Endothelial cell of umbilical vein (primary cell): ENCODE data around the gene FOXP1. TPM values are rescaled to one million over a fixed set of nuclear protein-coding genes. Genes with fewer than 3 reads are reported as not detected.

Experiments
- BruUV-seq: library from RNA; stranded (reverse); fragments of 400-500 nt; replicated peaks from 2 replicates; lab custom pipeline; 2021; lab: Mats Ljungman, UMichigan
- CTCF ChIA-PET: fragments of 300-600, 350-600 bp; sonication (Branson Sonifier 250); formaldehyde crosslinking; loops from one replicate; lab custom pipeline; 2021; ENCODE audit warnings: antibody characterized with exemption, inconsistent platforms; lab: Charles Lee
- POLR2A ChIA-PET: fragments of 300-600, 350-600 bp; sonication (Branson Sonifier 250); formaldehyde crosslinking; loops from one replicate; lab custom pipeline; 2021; ENCODE audit warnings: antibody characterized with exemption, inconsistent platforms; lab: Charles Lee
- DNase-seq: peaks from one replicate; pipeline ENCODE4 v3.0.0-alpha.2; 2011; ENCODE audit warnings: low read depth, low spot score
- FAIRE-seq: peaks from 2 replicates; lab custom pipeline; 2011; peaks lifted over from hg19 to GRCh38; lab: Jason Lieb, UNC
- H2AFZ ChIP-seq: 2 replicates; pipeline ENCODE4 v1.6.0; 2012; ENCODE audit warnings: low read depth, low read length, control low read depth, inconsistent platforms
- H3K27ac ChIP-seq: 2 replicates; pipeline ENCODE4 v1.5.1; 2011; ENCODE audit warnings: low read depth, mild to moderate bottlenecking, control low read depth, low read length, moderate library complexity; ENCODE audit not compliant: insufficient read depth
- H3K27me3 ChIP-seq, 2 experiments: 2 replicates each; pipeline versions ENCODE4 v1.6.0 to v1.6.1; 2011; ENCODE audit warnings: low read length in 2 of 2, mixed read lengths in 1 of 2; ENCODE audit not compliant: control insufficient read depth in 2 of 2, insufficient read depth in 2 of 2
- H3K36me3 ChIP-seq, 2 experiments: 2 replicates in 1 of 2; 3 replicates in 1 of 2; pipeline ENCODE4 v1.5.1; 2011; ENCODE audit warnings: low read length in 2 of 2, mild to moderate bottlenecking in 1 of 2, moderate library complexity in 1 of 2; ENCODE audit not compliant: control insufficient read depth in 2 of 2, insufficient read depth in 2 of 2; ENCODE audit errors: extremely low read depth in 1 of 2
- H3K4me1 ChIP-seq: 3 replicates; pipeline ENCODE4 v1.5.1; 2011; ENCODE audit warnings: mild to moderate bottlenecking, low read length; ENCODE audit not compliant: control insufficient read depth, insufficient read depth; ENCODE audit errors: extremely low read depth
- H3K4me2 ChIP-seq: 2 replicates; pipeline ENCODE4 v1.6.1; 2011; ENCODE audit warnings: low read length, control low read depth, mixed read lengths; ENCODE audit not compliant: insufficient read depth
- H3K4me3 ChIP-seq, 3 experiments: fragments of 200-600 bp in 1 of 3; sonication (generic), shearing (Covaris generic) in 1 of 3; replicated peaks in 1 of 3; 2 replicates each; pipeline ENCODE4 v1.5.1; 2011 to 2016; ENCODE audit warnings: control low read depth in 3 of 3, low read length in 3 of 3, mild to moderate bottlenecking in 2 of 3, inconsistent platforms in 1 of 3, low read depth in 1 of 3, moderate library complexity in 1 of 3; ENCODE audit not compliant: insufficient read depth in 1 of 3
- H3K79me2 ChIP-seq: 2 replicates; pipeline ENCODE4 v1.6.0; 2012; ENCODE audit warnings: low read length, inconsistent platforms; ENCODE audit not compliant: control insufficient read depth, insufficient read depth
- H3K9ac ChIP-seq: replicated peaks from 2 replicates; pipeline ENCODE3; 2011; ENCODE audit warnings: low read length, control low read depth; ENCODE audit not compliant: insufficient read depth; ENCODE audit errors: extremely low read depth
- H3K9me1 ChIP-seq: replicated peaks from 3 replicates; pipeline ENCODE4 v1.6.0; 2011; ENCODE audit warnings: mild to moderate bottlenecking, low read length; ENCODE audit not compliant: control insufficient read depth, insufficient read depth; ENCODE audit errors: extremely low read depth
- H3K9me3 ChIP-seq: replicated peaks from 2 replicates; pipeline ENCODE4 v1.5.1; 2012; ENCODE audit warnings: low read length, inconsistent platforms; ENCODE audit not compliant: control insufficient read depth, insufficient read depth
- H4K20me1 ChIP-seq: replicated peaks from 2 replicates; pipeline ENCODE3; 2011; ENCODE audit warnings: mild to moderate bottlenecking, low read length; ENCODE audit not compliant: control insufficient read depth, insufficient read depth; ENCODE audit errors: extremely low read depth
- CTCF ChIP-seq, 2 donors: IDR thresholded peaks; 1 replicate in 1 of 2; 2 replicates in 1 of 2; pipeline ENCODE4 v1.5.1; 2011; ENCODE audit warnings: low read length in 2 of 2, mild to moderate bottlenecking in 2 of 2, moderate library complexity in 2 of 2, control low read depth in 1 of 2, inconsistent platforms in 1 of 2, low read depth in 1 of 2; ENCODE audit not compliant: insufficient read depth in 1 of 2; ENCODE audit errors: extremely low read depth in 1 of 2
- EZH2 ChIP-seq: IDR thresholded peaks from 2 replicates; pipeline ENCODE4 v1.6.1; 2012; ENCODE audit warnings: borderline replicate concordance, low read depth, mild to moderate bottlenecking, moderate library complexity, low read length, inconsistent platforms; ENCODE audit not compliant: severe bottlenecking
- FOS ChIP-seq: IDR thresholded peaks from 2 replicates; pipeline ENCODE4 v1.6.1; 2011; ENCODE audit warnings: mild to moderate bottlenecking, low read length, moderate library complexity, borderline replicate concordance; ENCODE audit not compliant: insufficient read depth
- GATA2 ChIP-seq: IDR thresholded peaks from 2 replicates; pipeline ENCODE4 v1.7.0; 2011; ENCODE audit warnings: low read depth, mild to moderate bottlenecking, moderate library complexity, mixed read lengths, low read length; ENCODE audit not compliant: insufficient read length, insufficient read depth
- JUN ChIP-seq: IDR thresholded peaks from 2 replicates; pipeline ENCODE4 v1.6.1; 2011; ENCODE audit warnings: borderline replicate concordance, low read depth; ENCODE audit not compliant: insufficient read length, insufficient read depth
- MAX ChIP-seq: IDR thresholded peaks from 2 replicates; pipeline ENCODE4 v1.6.1; 2011; ENCODE audit not compliant: insufficient read depth, insufficient read length
- MYC ChIP-seq: IDR thresholded peaks from one replicate; pipeline ENCODE4 v1.6.1; 2011; ENCODE audit warnings: mild to moderate bottlenecking, low read depth, low read length
- POLR2AphosphoS5 ChIP-seq: IDR thresholded peaks from 2 replicates; pipeline ENCODE4 v1.6.1; 2012; ENCODE audit warnings: low read depth, mild to moderate bottlenecking, control low read depth, low read length, moderate library complexity; ENCODE audit not compliant: insufficient read depth
- dilution Hi-C: fragments of 300-500 bp; cut with MboI; formaldehyde crosslinking; loops from one replicate; pipeline ENCODE4 v1.15.0; 2019; ENCODE audit warnings: low sequenced_read_pairs; ENCODE audit not compliant: extremely low pct_ligation_motif_present
- intact Hi-C: fragments of 100-400 bp; cut with micrococcal nuclease; formaldehyde crosslinking; loops from one replicate; pipeline ENCODE4 v1.10.0; 2022
- polyA plus RNA-seq, 4 experiments: library from polyadenylated mRNA; depleted of rRNA in 3 of 4; stranded (reverse) in 3 of 4; unstranded in 1 of 4; fragments of >200 nt; gene quantifications; 2 replicates each; pipeline versions ENCODE4 v1.2.1 to v1.2.3, GENCODE V29; 2011 to 2012; ENCODE audit warnings: missing spikeins in 1 of 4
- total RNA-seq: library from RNA; stranded (reverse); gene quantifications from 2 replicates; pipeline ENCODE4 v1.2.3, GENCODE V29; 2021

The FOXP1 gene
- total and polyA plus RNA-seq, 2 donors (not counting 3 experiments of a cell fraction or from before 2014, with no cell fraction given), result 41.0 to 107 TPM

- POLR2A ChIA-PET, result no interaction called here
- intact Hi-C loops, result no loop called here
- Histone ChIP-seq H3K36me3 (no peaks in the 10 kb centered on the region), H3K4me1 (no peaks in the 10 kb centered on the region), H3K79me2 (no peaks in the 10 kb centered on the region), H3K27ac (no peak overlapping the region), H3K4me3 (no peak overlapping the region), H3K27me3 (no peaks in the 10 kb centered on the region), H3K9me1 (no peaks in the 10 kb centered on the region), H3K9ac (no peak overlapping the region), H4K20me1 (no peaks in the 10 kb centered on the region), H3K4me2 (no peak overlapping the region), H3K9me3 (no peaks in the 10 kb centered on the region), H2AFZ (no peak overlapping the region)
- no peak for TF ChIP-seq POLR2AphosphoS5
- no peak for TF ChIP-seq EZH2
- no peak for TF ChIP-seq JUN
- no peak for TF ChIP-seq MAX
- TF ChIP-seq CTCF (IDR thresholded peaks at IDR 0.05; ENCODE audit: extremely low read depth in 1 of 2, insufficient read depth in 1 of 2, low read depth in 1 of 2, low read length in 2 of 2), result no peak
- no peak for TF ChIP-seq GATA2
- TF ChIP-seq FOS, result no peak
- no peak for TF ChIP-seq MYC
- CTCF ChIA-PET, result no interaction called here
- dilution Hi-C loops, result no loop called here
- no peak for FAIRE-seq
- no TSS peak for BruUV-seq
- DNase-seq, result no peak
Measured at GRCh38 chr3:71366988-71367604, 216.4 kb downstream of the FOXP1 start.
